NCI-H146 treated with DMSO at 0.1 percent for 48 hours (cell line): ENCODE results near the gene ABL2.
"Not testable (repeated sequence)": the region's sequence is repeated elsewhere in the genome, so short reads cannot be mapped to it uniquely, and the experiment has no call there.

ENCODE experiments used
- DNase-seq: peaks from one replicate; lab custom pipeline; 2025; ENCODE audit not compliant: unreplicated experiment; lab: John Stamatoyannopoulos, UW

Gene ABL2

GRCh38 chr1:179137617-179138255 is 91.7 kb downstream of the ABL2 start:
- DNase-seq, result no peak

- not testable (repeated sequence) for DNase-seq
These were observed 93.8 kb downstream of the ABL2 start for GRCh38 chr1:179135707-179136106.

DNA sequence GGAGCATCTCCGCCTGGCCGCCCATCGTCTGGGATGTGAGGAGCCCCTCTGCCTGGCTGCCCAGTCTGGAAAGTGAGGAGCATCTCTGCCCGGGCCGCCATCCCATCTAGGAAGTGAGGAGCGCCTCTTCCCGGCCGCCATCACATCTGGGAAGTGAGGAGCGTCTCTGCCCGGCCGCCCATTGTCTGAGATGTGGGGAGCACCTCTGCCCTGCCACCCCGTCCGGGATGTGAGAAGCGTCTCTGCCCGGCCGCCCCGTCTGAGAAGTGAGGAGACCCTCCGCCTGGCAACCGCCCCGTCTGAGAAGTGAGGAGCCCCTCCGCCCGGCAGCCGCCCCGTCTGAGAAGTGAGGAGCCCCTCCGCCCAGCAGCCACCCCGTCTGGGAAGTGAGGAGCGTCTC is 94.3 kb downstream of the ABL2 start:
- DNase-seq, result not testable (repeated sequence)

DNA sequence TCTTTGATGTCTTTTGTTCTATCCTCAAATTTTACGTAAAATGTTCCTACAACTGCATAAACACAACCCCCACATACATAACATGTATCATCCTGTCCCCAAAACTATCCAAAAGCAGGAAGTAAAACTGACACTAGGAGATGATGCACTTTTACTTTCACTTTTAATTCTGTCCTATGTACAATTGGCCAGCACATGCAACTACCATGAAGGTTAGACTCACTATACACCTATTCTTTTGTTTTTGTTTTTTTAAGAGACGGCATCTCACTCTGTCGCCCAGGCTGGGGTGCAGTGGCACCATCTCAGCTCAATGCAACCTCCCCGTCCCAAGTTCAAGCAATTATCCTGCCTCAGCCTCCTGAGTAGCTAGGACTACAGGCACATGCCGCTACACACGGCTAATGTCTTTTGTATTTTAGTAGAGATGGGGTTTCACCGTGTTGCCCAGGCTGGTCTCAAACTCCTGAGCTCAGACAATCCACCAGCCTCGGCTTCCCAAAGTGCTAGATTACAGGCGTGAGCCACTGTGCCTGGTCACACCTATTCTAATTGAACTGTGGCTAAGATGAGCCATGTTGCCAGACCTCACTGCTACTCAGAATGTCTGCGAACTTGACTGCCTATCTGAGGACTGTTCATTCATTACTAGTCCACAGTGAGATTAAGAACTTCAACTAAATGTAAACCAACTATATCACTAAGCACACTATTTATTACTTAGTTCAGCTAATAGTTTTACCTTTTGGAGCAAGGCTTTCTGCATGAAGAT is 99.6 kb downstream of the ABL2 start:
- no peak for DNase-seq

DNA sequence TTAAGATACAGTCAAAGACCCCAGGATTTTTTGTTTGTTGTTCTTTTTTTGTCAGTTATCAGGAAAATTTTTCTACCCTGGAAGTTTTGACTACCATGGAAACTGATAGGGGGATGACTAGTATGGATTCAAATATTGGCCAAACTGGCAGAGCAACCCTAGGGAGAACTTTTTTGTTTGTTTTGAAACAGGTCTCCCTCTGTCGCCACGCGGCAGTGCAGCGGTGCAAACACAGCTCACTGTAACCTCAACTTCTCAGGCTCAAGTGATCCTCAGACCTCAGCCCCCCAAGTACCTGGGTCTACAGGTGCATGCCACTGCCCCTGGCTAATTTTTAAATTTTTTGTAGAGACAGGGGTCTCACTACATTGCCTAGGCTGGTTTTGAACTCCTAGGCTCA is 101.0 kb downstream of the ABL2 start:
- no peak for DNase-seq

DNA sequence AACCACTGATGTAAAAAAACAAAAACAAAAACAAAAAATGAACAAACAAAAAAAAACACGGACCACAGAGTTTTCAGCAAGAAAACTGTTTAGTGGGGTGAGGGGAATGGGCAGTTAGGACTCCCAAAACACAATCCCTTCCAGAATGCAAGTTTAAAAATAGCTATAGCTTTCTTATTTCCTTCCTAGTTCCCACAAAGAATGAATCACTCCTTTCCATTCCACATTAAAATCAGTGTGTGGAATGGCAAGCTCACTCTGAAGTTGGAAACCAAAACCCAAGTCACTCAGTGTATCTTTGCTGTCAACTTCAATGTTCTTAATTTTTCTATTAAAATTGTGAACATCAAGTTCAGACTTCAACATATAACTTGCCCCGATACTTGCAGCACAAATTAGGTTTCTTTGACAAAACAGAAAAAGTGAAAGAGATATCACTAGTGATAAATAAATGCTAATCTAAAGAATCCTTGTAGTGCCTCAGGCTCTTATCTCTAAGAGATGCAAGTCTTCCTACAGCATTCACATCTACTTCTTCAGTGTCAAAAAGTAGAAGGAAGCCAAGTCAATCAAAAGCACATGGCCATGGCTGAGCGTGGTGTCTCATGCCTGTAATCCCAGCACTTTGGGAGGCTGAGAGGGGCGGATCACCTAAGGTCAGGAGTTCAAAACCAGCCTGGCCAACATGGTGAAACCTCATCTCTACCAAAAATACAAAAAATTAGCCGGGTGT is 102.1 kb downstream of the ABL2 start:
- no peak for DNase-seq

- no peak for DNase-seq
These were observed 103.0 kb downstream of the ABL2 start for GRCh38 chr1:179126338-179127060.

DNA sequence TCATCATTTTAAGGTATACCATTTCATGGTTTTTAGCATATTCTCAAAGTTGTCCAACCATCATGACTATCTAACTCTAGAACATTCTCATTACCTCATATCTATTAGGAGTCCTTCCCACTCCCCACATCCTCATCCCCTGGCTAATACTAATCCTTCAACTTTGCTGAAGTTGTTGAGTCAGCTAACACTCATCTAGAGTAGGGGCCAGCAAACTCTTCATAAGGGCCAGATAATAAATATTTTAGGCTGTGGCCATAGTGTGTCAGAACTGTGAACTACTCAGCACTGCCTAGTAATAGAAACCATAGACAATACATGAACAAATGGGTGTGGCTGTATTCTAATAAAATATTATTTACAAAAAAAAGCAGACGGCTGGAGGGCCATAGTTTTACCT is 104.6 kb downstream of the ABL2 start:
- no peak for DNase-seq

- no peak for DNase-seq
These were observed 108.1 kb downstream of the ABL2 start for GRCh38 chr1:179121159-179121938.

DNA sequence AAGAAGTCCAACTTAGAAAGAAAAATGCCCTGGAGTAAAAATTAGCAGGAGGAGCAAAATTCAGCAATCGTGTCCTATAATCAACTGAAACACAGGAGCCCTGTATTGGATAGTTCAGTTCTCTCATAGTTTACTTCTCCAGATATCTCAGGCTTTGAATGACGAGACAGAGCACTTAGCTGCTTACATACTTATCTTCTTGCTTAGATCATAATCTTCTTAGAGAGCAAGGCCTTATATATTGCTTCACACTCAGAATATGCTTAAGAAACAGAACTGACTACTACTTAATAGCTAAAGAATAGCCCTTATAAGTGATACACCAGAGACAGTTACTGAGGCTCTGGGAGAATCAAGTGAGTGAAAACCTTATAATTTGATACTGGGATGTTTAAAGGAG is 108.7 kb downstream of the ABL2 start:
- no peak for DNase-seq

DNA sequence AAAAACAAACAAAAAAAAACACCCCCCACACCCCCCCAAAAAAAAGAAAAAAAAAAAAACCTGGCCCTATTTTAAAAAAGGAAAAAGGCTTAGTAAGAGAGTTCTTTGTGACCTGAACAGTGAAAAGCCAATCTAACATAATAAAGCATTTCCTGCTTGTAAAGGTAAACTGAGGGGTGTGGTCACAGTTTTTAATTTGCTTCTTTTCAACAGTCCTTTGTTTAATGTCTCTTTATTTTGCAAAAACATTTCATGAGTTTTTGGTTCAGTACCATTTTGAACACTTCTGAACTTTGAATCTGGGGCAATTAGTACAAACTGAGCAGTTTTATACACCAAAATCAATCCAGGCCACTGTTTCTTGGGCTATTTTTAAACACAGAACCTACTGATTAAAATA is 110.0 kb downstream of the ABL2 start:
- no peak for DNase-seq

GRCh38 chr1:179115181-179115580 is 114.3 kb downstream of the ABL2 start:
- DNase-seq, result no peak

DNA sequence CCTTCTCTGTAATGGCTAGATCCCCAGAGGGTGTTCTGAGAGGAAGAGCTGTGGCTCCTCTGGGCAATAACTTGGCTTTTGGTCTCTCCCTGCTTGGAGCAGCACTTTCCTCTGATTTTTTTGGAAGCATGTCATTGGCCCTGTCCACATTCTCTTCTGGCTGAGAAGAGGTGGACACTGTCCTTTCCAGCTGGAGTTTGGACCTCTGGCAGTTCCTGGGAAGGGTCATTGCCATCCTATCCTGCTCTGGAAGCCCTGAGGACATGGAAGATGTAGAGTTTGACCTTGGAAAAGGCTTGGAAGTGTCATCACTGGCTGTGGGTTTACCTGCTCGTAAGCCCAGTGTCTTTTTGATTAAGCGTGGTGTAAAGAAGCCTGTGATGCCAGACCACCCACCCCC is 120.8 kb downstream of the ABL2 start:
- DNase-seq, result no peak

DNA sequence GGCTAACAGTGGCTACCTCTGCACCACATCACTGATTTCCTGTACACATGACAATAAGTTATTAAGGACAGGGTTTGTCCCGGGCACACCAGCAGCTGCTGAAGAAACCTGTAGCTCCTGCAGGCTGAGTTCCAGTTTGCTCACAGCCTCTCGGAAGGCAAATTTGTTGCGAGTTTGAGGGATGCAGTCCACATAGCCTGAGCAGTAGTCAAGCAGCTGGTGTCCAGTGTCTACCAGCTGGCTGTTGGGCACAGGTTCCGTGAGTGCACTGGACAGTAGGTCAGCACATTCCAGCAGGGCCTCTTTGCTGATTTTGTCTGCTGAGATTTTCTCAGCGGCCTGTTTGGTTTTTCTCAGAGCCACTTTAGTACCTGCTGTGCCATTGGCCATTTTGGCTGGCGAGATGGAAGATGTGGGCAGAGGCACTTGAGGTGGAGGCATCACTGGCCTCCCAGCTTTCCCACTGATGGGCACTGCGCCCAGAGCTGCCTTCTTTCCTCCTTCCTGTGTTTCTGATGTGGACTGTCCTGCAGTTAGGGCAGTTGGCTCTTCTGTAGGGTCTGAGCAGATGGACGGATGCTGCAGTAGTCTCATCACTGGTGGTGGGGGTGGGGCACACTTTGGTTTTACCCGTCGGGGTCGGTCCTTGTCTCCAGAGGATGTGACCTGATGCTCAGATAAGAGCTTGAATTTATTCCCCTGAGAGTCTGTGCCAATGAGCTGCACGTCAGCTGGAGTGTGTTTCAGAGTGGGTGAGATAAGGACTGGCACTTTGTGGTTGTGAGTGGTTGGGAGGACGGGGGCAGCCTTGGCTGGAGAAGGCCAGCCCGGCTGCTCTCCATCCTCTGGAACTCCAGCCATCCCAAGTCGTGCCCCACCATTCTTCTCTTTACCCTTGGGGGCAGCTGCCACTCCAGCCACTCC is 121.5 kb downstream of the ABL2 start:
- no peak for DNase-seq

GRCh38 chr1:179105393-179105792 is 124.1 kb downstream of the ABL2 start:
- no peak for DNase-seq

DNA sequence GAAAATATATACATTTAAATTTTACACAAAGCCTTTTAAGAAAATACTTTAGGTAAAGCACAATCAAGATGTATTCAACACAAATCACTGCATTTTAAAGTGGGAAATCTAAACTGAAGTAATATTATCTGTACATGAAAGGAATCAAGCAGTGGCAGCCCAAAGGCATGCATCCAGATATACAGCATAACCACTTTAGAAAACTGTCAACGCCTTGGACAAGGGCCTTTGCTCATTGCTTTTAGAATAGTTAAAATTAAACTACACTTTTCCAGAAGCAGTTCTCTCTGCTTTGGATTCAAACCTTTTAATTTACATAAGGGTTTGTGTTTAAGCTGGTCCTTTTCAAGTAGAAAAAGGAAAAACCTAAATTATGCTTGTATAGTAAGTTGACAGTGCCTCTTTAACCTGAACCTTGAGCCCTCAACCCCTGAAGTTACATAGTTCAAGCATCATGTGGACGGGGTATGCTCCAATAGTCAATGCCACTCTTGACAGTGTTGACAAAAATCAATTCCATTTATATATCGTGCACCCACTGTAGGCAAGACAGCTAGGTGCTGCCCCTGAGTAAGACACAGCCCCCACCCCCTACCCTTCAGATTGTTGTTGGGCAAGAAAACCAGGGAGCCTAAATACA is 124.7 kb downstream of the ABL2 start:
- DNase-seq, result no peak

GRCh38 chr1:179103999-179104398 is 125.5 kb downstream of the ABL2 start:
- no peak for DNase-seq

DNA sequence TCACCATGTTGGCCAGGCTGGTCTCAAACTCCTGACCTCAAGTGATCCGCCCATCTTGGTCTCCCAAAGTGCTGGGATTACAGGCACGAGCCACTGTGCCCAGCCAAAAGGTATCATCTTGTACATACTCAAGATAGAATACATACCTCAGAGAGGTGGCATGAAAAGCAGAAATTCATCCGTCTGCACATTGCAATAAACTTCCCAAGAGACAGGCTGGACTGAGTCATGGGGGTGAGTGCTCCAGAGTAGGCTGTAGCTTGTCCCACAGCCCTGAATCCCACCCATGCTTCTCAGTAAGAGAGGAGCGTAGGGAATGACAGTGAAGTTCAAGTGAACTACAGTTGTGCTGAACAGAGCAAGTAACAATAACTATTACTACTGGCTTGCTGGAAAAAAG is 127.9 kb downstream of the ABL2 start:
- no peak for DNase-seq

- DNase-seq, result no peak
These were observed 129.6 kb downstream of the ABL2 start for GRCh38 chr1:179099891-179100290.
